ENCODE data around the gene FOSL2.

The FOSL2 gene

DNA sequence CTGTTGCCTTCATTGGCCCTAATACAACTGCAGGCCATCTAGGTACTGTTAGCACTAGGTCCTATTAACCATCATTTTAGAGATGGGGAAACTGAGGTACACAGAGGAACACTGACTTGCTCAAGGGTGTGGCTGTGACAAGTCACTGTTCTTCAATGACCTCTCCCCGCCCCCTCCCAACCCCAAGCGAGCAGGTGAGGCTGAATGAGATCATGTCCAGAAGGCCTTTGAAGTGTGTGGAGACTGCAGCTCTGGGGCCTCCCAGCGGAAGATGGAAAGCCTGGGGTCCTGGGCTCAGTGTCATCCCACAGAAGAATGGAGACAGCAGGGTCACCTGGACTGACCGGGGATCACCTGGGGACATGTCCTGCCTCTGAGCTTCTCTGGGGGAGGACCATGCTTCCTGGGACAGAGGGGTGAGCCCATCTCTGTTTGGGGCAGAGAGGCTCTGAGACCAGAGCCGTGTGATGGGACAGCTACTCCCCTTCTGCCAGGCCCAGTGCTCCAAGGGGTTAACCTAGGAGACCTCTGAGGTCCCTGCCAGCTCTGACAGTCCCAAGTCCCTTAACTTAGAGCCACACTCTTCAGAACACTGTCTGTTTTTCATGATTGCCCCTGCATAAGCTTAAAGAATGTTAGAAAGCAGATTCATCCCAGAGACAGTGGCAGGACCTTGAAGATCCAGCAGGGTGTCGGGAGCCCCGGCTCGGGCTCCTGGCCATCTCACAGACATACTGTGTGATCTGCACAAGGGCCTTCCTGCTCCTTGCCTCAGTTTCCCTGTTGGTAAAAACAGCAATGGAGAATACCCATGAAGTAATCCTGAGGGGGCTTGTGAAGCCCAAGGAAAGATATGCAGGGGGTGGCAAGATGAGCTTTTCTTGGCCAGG, 16.7 kb upstream of the FOSL2 start:
- DNase-seq, result no peak

DNA sequence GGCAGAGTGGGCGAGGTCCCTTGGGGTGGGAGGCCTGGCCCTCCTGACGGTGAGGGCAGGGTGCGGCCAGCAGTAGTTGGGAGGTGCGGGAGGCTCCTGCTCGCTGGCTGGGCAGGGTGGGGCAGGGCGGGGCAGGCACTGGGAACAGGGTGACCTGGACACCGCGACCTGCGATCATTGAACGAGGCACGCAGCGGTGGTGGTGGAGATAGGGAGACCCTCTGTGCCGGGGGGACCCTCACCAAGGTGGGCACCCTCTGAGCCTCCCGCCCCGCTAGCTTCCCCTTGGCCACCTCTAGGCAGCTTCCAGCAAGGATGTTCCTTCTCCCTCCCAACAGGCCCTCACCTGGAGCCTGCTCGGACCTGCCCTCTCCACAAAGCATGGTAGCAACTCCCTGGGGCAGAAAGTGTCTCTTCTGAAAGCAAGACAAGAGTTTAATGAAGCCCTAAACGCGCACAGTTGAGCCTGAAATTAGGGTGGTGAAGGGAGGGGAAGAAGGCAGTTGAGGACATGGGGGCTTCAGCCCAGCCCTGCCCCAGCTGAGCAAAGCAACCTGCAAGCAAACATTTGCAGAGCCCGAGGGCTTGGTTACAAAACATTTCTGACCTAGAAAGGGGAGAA, 15.4 kb upstream of the FOSL2 start:
- DNase-seq, result no peak

DNA sequence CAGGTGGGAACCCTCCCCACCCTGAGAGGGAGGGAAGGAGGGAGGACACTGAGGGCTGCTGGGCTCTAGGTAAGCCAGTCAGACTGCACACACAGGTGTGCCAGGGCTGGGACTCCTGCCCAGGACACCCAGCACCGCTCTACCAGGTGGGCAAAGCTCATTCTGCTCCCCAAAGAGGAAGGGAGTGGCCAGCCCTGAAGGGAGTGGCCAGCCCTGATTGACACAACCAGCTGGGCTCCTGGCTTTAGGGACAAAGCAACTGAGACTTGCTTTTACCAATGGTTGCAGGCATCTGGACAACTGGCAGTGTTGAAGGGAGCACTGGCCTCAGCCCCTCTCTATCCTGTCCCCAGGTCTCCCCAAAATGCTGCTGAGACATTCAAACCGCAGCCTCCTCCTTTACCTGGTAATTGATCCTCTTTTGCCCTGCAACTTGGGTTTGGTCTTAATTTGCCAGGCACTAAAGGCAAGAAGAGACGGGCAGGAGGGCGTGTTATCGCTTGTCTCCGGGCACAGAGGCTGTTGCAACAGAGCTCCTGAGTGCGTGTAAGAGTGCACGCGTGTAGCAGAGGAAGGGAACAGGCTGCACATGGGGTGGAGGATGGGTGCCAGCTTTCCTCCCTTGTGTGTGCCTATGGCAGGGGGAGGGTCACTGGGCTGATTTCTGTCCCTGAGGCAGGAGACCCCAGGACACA, 14.5 kb upstream of the FOSL2 start:
- no peak for DNase-seq

DNA sequence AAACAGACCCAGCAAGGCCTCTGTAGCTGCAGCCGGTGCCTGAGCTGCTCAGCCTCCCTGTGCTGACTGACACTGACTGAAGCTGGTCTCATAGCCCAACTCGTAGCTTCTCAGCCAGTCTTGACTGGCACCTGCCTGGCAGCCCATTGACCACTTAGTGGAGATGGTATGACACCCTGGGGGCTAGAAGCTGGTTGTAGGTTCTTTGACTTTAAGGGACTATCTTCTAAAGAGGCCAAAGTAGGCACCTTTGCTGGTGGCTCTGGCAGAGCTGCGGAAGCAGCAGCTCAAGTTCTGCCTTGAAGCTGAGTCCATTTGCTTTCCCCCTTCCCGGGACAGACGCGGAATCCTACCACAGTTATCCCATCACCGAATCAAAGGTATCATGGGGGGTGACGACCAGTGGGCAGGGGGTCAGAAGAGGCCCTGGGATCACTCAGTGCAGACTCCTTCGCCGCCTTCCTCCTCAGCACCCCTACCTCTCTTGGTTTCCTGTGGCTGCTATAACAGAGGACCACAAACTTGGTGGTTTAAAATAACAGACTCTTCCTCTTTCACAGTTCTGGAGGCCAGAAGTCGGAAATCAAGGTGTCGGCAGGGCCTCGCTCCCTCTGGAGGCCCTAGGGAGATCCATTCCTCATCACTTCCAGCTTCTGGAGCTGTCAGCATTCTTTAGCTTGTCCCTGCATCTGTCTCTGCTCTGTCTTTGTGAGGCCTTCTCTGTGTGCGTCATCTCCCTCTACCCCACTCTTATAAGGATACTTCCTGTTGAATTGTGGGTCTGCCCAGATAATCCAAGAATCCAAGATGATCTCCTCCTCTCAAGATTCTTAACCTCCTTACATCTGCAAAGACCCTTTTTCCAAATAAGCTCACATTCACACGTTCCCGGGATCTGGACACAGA, 13.7 kb upstream of the FOSL2 start:
- DNase-seq, result no peak

DNA sequence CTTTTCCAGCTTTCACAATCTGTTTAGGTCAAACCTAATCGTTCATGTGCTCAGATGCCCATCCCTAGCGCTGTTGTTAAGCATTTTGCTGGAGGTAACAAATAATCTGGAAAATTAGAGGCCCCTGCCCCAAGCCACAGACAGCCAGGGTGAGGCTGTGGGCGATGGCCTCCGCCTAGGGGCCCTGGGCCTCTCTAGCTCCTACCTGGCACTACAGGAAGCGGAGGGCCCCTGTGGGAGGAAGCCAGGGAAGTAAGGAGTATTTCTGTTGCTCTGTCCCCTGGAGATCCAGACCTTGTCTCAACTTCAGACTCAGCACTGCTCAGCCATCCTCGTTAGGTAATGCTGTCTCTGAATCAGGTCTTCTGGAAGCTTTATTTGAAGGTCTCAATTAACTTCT, 12.4 kb upstream of the FOSL2 start:
- no peak for DNase-seq

DNA sequence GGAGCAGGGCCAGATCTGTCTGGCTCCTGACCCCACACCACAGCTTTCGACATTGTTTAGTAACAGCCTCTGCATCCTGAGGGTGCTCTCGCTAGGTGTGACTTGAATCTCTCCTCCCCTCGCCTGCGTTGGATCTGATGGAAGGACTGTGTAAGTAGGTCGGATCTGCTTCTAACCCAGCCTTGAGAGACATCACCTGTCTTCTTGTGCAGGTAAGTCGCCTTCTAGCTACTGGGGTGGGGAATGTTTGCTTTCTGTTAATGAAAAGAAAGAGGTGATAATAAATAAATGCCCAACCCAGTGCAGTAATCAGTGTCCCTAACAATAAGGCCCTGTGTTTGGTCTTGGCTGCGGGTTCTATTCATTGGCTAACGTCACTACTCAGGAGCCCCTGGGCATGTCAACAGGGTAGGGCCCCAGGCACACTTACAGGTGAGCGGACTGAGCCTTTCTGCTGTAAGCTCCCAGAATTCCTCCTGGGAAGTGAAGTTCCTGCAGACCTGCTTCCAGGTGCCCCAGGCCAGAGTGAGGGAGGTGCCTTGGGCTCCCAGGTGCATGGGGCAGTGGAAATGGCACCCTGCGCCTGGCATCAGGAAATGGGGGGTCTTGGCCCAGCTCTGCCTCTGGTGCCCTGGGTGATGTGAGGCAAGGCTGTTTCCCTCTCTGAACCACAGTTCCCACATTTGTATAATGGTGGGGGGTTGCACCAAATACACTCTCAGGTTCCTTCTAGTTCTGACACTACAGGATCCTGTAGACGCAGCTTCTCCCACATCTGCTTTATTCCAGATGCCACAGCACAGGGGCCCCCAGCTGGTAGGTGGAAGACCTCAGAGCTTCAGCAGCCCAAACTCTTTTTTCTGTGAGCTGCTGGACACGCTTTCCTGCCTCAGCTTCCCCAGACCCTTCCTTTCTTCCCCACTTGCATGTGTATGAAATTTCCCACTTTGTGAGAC, 11.2 kb upstream of the FOSL2 start:
- no peak for DNase-seq

DNA sequence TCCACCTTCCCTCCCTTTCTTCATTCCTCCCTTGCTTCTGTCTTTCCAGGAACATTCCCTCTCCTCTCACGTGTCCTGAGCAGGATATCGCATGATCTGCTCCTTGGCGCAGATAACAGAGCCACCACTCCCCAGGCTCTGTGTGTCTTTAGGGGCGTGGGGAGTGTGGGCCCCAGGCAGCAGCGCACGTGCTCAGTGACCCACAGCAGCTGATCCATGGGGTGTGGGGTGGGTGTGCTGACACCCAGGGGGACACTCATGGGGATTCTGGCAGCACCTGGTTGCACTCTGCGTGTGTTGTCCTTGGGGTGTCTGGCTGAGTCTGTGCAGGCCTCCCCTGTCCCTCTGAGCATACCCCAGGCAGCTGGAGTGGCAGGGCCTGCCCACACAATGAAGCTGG, 9.9 kb upstream of the FOSL2 start:
- no peak for DNase-seq

DNA sequence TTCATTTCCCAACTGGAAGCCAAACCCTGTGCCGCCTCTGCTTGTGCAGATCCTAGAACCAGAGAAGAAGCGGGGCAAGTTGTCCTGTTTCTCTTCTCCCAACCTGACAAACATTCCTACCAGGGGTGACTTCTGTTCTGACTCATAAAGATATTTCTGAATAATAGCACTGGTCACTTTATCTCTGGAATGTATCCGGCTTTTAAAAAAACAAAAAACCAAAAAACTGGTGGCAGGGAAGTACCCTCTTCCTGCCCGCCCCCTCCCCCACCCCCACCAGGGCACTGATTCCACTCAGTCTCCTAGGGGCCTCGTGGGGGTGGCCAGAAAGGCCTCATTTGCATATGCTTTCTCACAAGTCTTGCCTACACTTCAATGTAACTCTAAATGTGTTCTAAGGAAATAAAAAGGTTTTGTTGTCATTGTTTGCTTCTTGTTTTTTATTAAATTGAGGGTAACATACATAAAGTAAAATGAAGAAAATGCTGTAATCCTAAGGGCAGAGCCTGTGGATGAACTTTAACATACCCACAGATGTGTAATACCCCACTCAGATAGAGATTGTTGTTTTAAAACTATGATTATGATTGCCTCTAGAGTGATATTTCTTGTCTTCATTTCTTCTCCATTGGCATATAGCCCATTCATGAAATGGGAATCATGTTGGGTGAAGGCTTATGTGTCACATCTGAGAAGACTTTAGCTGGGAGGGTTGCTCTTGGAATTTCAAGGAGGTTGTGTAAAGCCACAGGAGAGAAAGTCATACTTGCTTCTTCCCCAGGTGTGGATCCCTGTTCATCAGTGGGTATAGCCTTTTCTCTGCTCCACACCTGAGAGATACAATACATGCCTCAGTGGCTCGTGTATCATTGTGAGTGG, 5.3 kb upstream of the FOSL2 start:
- DNase-seq, result no peak

DNA sequence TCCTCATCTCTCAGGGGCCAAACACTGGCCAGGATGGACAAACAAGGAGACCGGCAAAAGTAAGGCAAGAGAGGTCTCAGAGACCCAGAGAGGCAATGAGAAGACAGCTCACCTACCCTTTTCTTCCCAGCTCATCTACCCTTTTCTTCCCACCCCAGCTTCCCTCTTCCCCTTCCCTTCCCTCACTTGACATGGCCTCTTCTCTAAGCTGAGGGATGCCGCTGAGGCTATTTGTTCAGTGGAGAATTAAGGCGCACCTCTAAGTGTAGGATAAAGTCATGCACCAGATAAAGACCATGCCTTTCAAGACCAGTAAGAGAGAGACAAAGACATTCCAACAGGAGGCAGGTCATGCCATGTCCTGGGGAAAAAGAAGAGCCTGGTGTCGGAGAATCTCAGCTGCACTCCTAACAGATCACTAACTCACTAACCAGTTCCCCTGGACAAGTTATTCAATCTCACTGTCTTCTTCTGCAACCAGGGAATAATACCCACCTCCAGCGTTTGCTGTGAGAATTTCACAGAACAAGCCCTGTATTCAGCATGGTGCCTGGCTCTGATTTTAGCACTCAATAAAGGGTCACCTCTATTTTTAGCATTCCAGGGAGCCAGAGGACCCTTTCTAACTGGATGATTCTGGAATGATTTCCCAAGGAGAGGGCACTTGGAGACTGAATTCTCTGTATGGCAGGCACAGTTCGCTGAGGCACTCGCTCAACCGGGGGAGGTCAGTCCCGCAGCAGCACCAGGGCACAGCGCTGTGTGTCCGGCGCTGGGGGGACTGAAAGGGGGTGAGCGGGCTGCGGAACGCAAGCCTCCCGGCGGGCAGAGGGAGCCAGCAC, 3.0 kb upstream of the FOSL2 start:
- no peak for DNase-seq

DNA sequence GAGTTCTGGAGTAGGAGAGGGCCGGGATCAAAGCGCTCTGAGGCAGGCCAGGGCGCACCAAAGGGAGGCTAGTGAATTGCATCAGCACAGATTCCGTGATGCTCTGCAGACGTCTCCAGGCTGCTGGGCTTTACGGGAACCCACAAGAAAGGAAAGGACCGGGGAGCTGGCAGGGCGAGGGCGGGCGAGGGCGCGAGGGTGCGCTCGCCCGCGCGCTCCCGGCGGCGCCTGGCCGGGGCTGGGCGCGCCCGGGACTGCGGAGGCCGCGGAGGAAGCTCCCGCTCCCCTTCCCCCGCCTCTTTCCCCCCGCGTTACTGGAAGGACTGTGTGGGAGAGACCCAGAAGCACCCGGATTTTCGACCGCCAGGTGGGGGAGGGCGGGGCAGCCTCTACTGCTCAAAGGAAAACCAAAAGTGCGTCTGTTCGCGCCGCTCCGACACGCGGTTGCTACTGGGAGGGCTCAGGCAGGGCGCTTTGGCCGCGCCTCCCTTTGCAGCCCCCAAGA, 2.4 kb upstream of the FOSL2 start:
- peak; percentile 12 for DNase-seq

DNA sequence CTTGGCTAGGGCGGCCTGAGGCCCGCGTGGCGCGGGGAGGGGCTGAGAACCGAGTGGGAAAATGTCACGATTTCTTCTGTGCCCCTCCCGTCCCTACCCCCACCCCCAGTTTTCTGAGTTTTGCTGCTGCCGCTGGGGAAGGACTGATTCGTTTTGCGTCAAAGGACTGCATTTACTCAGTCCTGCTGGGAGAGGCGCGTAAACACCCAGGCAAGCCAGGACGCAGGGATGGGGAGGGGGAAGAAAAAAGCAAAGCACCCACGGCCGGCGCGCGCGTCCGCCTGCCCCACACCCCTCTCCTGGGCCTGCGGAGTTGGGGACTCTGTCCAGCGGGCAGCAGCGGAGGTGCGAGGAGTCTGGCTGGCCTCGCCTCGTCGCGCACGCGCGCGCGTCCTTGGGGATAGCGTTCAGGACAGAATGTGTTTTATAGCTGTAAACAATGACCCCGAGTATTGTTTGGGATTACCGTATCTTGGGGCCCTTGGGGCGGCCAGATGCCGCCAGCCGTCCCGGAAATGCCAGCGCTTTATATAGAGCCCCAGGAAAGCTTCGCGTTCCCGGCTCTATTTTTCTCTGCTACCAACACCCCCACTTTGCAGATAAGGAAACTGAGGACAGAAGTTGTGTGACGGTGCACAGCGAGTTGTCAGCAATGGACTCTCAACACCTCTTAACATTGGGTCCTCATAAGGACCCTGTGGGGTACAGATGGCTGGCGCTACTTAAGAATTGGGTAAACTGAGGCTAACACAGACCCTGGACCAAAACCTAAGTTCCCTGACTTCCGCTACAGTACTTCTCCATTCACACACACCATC, 1.7 kb upstream of the FOSL2 start:
- DNase-seq, result no peak

DNA sequence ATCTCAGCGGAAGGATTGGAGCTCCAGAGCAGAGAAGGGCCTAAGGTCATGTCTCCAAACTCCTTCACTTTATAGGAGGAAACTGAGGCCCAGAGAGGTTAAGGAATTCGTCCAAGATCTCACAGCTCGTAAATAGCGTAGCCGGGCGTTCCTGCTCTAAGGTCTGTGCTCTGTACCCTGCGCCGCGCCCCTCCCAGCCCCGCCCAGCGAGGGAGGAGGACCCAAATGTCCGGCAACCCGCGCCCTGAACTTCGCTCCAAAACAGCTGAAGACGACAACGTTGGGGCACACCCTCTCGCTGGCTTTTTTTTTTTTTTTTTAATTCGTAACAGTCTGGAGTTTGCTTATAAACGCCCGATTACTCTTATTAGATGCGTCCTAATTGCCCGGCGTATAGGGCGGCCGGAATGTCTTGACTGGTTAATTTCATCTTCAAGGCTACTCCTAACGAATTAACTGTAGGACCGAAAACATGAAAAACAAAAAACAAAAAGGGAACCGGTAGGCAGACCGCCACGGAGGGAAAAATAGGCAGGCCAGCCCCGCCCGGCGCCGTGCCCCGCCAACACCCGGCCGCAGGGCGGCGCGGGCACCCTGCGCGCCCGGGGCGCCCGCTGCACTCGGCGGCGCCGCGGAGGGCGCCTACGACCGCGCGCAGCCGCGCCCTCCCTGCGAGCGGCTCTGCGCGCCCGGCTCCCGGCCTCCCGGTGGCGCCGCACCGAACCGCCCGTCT, 928 bp upstream of the FOSL2 start:
- DNase-seq, result peak; percentile 52

DNA sequence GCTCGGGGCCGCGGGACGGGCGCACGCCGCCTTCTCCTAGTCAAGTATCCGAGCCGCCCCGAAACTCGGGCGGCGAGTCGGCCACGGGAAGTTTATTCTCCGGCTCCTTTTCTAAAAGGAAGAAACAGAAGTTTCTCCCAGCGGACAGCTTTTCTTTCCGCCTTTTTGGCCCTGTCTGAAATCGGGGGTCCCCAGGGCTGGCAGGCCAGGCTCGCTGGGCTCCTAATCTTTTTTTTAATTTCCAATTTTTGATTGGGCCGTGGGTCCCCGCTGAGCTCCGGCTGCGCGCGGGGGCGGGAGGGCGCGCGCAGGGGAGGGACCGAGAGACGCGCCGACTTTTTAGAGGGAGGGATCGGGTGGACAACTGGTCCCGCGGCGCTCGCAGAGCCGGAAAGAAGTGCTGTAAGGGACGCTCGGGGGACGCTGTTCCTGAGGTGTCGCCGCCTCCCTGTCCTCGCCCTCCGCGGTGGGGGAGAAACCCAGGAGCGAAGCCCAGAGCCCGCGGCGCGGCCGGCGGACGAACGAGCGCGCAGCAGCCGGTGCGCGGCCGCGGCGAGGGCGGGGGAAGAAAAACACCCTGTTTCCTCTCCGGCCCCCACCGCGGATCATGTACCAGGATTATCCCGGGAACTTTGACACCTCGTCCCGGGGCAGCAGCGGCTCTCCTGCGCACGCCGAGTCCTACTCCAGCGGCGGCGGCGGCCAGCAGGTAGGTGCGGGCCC, 617 bp downstream of the FOSL2 start:
- no peak for DNase-seq

DNA sequence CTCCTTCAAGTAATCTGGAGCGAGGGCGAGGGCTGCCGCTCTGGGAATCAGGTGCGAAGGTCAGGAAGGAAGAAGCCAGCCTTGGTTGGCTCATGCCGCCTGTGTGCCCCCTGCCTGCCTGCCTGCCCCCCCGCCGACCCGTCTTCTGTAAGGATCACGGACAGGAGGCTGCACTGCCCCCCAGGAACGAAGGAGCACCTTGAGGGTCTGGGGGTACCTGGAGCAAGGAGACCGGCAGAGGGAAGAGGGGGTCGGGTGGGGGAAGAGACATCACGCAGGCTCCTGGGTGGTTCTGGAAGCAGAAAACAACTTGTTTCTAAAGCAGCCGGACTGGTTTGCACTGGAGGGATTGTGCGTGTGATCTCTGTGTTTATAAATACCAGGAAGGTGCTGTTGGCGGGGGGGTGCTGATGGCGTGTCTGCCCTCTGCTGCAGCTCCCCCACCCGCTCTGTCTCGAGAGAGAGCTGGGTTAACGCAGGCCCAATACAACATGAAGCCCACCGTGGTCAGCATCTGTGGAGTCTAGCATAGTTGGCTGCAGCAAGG, 1.7 kb downstream of the FOSL2 start:
- no peak for DNase-seq

DNA sequence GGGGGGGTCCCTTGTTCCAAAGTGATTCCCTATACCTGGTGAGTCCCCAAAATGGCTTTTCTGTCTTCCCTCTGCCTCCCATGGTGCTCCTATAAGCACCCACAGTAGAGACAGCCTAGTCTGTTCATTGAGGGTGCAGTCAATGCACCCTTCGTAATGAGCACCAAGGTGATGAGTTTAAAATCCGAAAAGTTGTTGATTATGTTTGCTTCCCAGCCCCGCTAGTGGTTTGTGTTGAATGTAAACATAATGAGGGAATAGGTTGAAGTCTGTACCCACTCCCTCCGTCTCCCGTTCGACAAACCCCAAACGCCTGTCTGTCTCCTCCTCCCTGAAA, 2.3 kb downstream of the FOSL2 start:
- DNase-seq, result no peak

DNA sequence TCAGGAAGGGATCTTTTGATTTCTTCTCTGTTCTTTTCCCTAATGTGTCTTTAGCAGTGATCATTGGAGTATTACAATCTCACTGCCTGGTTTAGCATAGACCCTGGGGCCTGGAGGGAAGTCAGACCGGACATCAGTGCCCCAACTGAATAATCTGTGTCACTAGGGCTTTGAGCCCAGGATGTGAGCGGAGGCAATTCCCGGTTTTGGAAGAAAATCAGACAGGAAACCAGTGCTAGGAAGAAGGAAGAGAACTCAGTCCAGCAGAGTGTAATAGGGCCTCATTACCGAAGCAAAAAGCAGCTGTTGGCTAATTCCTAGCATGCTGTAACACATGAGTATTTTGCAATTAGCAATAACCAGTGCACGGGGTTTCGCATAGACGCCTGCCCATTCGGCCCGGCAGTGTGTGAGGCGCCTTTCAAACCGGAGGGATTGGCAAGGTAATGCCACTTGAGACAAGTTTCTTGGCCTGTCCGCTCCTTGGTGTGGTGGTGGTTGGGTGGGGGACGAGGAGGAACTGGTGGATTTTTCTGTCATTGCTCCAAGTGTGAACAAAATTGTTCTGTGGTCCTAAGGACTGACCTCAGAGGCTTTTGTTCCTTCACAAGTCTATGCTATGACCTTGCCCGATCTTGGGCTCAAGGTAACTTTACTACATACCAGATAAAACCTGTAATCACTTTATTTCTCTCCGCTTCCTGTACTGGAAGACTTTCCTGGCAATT, 2.8 kb downstream of the FOSL2 start:
- DNase-seq, result no peak

Measured in NCI-H1092 (cell line).